AG04450 (cell line): Measurements from ENCODE around the gene EME1. TPM values are rescaled to one million over a fixed set of nuclear protein-coding genes. Genes with fewer than 3 reads are reported as not detected.

Experiments
- CTCF ChIA-PET: fragments of 300-600, 350-600 bp; formaldehyde crosslinking; extraction: SDS; loops from one replicate; lab custom pipeline; 2022; ENCODE audit warnings: antibody characterized with exemption, inconsistent platforms; lab: Charles Lee
- POLR2A ChIA-PET: fragments of 350-600 bp; formaldehyde crosslinking; extraction: SDS; loops from one replicate; lab custom pipeline; 2021; ENCODE audit warnings: antibody characterized with exemption, inconsistent platforms; lab: Yijun Ruan, JAX
- DNase-seq: peaks from one replicate; pipeline ENCODE4 v3.0.0-alpha.2; 2011; ENCODE audit warnings: low read depth, low spot score
- H3K27ac ChIP-seq: one replicate; pipeline ENCODE4 v1.5.1; 2012; ENCODE audit warnings: low read depth, low read length, control low read depth
- H3K27me3 ChIP-seq: one replicate; pipeline ENCODE4 v1.6.0; 2012; ENCODE audit warnings: low read length; ENCODE audit not compliant: control insufficient read depth, insufficient read depth
- H3K4me3 ChIP-seq: 2 replicates; pipeline ENCODE4 v1.5.1; 2011; ENCODE audit warnings: mild to moderate bottlenecking, low read depth, low read length, control low read depth
- H3K9me3 ChIP-seq: 2 replicates; pipeline ENCODE4 v1.5.1; 2012; ENCODE audit warnings: low read length; ENCODE audit not compliant: control insufficient read depth, insufficient read depth
- polyA plus RNA-seq: library from polyadenylated mRNA; depleted of rRNA; stranded (reverse); fragments of >200 nt; gene quantifications from 2 replicates; pipeline ENCODE4 v1.2.3, GENCODE V29; 2011
- TF ChIP-seq, protein P1 (sequence below): IDR thresholded peaks from 2 replicates; pipeline ENCODE4 v1.5.1; 2011; ENCODE audit warnings: low read depth, low read length, control low read depth, inconsistent platforms

The EME1 gene
- polyA plus RNA-seq, 1 experiment = 2.5 TPM

DNA sequence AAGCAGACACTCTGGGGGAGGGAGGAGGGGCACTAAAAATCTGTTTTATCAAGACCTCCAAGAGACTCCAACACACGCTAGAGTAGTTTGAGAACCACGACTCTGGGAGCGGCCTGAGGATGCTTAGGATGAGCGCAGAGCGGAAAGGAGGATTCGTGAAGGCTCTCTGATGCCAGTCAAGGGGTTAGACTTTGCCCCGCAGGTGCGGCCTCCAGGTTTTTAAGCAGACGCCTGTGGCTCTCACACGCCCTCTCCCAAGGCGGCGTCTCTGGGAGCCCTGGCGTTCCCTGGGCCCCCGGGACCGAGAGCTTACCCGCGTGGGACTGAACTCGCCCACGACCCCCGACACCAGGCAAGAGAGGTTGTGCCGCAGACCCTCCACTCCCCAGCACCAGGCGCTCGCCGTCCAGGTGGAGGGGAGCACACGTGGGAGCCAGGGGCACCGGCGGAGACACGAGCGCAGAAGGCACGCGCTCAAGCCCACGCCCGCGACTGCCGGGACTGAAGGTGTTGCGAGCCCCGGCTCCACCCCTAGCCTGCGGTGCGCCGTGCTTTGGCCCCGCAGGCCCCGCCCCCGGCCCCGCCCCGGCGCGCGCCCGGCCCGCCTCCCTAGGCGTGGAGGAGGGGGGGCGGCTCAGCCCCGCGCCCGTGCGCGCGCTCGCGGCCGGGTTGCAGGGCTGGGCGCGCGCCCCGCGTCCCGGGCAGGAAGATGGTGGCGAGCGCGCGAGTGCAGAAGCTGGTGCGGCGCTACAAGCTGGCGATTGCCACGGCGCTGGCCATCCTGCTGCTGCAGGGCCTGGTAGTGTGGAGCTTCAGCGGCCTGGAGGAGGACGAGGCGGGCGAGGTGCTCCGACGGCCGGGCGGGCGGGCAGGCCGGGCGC, 27.4 kb upstream of the EME1 start, which contains the start of gene XYLT2:
TSS of gene XYLT2 (plus strand) at position 695 of the 881 bp plus-strand sequence. CDS start at position 710, 15 bp downstream.
- no peak for DNase-seq
- TF ChIP-seq, protein P1, sequence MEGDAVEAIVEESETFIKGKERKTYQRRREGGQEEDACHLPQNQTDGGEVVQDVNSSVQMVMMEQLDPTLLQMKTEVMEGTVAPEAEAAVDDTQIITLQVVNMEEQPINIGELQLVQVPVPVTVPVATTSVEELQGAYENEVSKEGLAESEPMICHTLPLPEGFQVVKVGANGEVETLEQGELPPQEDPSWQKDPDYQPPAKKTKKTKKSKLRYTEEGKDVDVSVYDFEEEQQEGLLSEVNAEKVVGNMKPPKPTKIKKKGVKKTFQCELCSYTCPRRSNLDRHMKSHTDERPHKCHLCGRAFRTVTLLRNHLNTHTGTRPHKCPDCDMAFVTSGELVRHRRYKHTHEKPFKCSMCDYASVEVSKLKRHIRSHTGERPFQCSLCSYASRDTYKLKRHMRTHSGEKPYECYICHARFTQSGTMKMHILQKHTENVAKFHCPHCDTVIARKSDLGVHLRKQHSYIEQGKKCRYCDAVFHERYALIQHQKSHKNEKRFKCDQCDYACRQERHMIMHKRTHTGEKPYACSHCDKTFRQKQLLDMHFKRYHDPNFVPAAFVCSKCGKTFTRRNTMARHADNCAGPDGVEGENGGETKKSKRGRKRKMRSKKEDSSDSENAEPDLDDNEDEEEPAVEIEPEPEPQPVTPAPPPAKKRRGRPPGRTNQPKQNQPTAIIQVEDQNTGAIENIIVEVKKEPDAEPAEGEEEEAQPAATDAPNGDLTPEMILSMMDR = no peak
- Histone ChIP-seq H3K4me3 (peak within 1 kb of the TSS; percentile 85), H3K9me3 (no peaks in the 10 kb centered on the region; the same call in 1 of the 2 replicates), H3K27me3 (no peaks in the 10 kb centered on the region), H3K27ac (no peak within 1 kb of the TSS)
- POLR2A ChIA-PET = interaction anchor here (0.6 to 1.1 kb wide), 2 partner anchors 19 to 144 kb away, joined by 3 read pairs; partner anchors contain the start of gene COL1A1
- CTCF ChIA-PET = interaction anchor here (1.5 to 4.1 kb wide), 2 partner anchors 16 to 52 kb away, joined by 4 to 29 read pairs; no protein-coding TSS in a partner anchor

DNA sequence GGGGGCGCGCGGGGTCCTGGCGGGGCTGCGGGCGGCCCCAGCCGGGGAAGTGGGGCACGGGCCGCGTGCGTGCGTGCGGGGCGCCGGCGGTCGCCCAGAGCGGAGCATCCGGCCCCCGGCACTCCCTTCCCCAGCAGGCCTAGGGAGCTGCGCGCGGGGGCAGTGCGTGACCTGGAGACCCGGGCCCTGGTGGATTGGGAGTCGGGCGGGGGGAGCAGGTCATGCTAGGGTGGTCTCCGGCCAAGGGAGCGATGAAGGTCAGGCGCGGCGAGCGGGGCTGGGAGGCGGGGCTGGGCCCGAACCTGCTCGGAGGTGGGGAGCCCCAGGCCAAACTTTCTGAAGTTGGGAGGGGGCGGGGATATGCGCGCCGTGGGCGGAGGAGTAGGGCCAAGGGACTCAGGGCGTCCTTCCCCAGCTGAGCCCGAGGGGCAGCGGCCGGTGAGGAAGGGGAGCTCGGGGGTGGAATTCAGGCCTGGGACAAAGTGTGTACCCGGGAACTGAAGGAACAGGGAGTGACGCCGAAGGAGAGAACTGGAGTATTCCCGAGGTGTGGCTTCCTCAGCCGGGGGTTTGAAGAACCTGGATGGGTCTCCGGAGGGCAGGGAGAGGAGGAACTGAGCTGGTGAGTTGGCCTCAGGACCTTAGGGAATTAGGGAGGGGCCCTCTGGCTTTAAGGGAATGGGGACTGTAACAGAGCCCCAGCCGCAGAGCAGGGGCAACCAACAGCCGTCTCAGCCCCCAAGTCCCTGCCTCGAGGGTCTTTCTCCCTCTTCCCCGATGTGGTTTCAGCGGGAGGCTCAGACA, 26.5 kb upstream of the EME1 start:
- no peaks in the 10 kb centered on the region for H3K27me3 ChIP-seq
- no peaks in the 10 kb centered on the region; the same call in 1 of the 2 replicates for H3K9me3 ChIP-seq
- no peak overlapping the region for H3K27ac ChIP-seq
- H3K4me3 ChIP-seq = peak overlapping the region; percentile 85
- TF ChIP-seq, protein P1 = no peak
- ChIA-PET POLR2A (interaction anchor here (1.0 to 1.1 kb wide), 2 partner anchors 16 to 145 kb away, joined by 3 to 4 read pairs; partner anchors contain the start of gene COL1A1), CTCF (interaction anchor here (1.5 to 4.1 kb wide), 4 partner anchors 15 to 252 kb away, joined by 3 to 29 read pairs (median 6); no protein-coding TSS in a partner anchor)
- no peak for DNase-seq

DNA sequence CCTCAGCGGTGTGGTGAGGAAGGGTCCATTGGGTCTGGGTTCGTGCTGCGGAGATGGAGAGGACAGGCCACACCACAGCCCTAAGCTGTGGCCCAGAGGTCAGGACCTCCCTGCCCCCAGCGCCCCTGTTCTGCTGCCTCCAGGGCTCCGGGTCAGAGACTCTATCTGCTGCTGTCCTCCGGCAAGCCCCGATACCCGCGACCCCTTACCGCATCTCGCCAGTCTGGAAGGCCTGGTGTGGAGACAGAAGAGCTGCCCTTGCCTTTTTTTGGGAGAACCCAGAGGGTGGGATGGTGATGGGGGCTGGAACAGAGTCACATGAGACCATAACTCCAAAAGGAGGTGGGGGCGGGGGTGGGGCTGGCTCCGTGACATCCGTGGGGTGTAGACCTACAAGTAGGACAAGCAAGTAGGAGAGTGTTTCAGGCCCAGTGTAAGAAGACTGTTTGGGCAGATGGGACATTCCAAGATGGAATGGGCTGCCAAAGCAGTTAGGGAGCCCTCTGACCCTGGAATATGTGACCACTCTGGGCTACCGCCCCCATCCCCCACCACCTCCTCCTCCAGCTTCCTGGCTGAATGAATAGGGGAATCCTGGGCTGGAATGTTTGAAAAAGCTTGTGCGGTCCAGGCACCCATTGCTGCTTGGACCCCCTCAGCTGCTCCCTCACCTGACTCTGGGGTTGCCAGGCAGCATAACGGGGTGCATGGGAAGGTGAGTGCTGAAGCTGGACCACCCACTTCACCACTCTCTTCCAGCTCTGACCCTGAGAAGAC, 25.7 kb upstream of the EME1 start:
- H3K9me3 ChIP-seq = no peaks in the 10 kb centered on the region; the same call in 1 of the 2 replicates
- CTCF ChIA-PET = interaction anchor here (0.6 to 4.1 kb wide), 5 partner anchors 15 to 253 kb away, joined by 3 to 29 read pairs (median 6); no protein-coding TSS in a partner anchor
- POLR2A ChIA-PET = interaction anchor here (1.0 to 1.1 kb wide), 2 partner anchors 15 to 146 kb away, joined by 3 to 4 read pairs; partner anchors contain the start of gene COL1A1
- H3K27ac ChIP-seq = no peak overlapping the region
- TF ChIP-seq, protein P1 = no peak
- peak overlapping the region; percentile 85 for H3K4me3 ChIP-seq
- H3K27me3 ChIP-seq = no peaks in the 10 kb centered on the region
- DNase-seq = no peak

DNA sequence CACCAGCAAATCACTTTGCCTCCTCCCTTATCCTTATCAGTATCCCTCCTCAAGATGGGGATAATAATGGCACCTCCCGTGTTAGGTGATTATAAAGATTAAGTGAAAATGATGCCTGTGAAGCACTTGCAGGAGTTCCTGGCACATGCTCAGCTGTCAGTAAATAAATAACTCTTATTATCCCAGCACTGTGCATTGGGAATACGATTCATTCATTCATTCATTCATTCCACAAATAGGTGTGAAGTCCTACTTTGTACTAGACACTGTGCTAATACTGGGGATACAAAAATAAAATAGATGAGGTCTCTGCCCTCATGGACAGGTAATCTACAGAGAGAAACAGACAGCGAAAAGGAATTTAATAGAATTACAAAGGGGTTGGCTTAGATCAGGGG, 25.1 kb upstream of the EME1 start:
- no peak overlapping the region for H3K27ac ChIP-seq
- ChIA-PET CTCF (interaction anchor here (0.6 to 4.1 kb wide), 4 partner anchors 14 to 254 kb away, joined by 3 to 29 read pairs (median 6); no protein-coding TSS in a partner anchor), POLR2A (no interaction called here)

More for the DNA sequence above, 25.1 kb upstream of the EME1 start:
- Histone ChIP-seq H3K9me3 (no peaks in the 10 kb centered on the region; the same call in 1 of the 2 replicates), H3K27me3 (no peaks in the 10 kb centered on the region), H3K4me3 (peak overlapping the region; percentile 85)
- no peak for DNase-seq
- TF ChIP-seq, protein P1 = no peak
